ENCODE results near the gene CHRDL2. TPM values are rescaled to one million over a fixed set of nuclear protein-coding genes. Genes with fewer than 3 reads are reported as not detected.

The CHRDL2 gene
- total and polyA plus RNA-seq, 2 donors (not counting 3 experiments of a cell fraction or from before 2014, with no cell fraction given): not detected

GRCh38 chr11:74681686-74682651, 49.3 kb downstream of the CHRDL2 start:
- no peak for TF ChIP-seq MAX (IDR thresholded peaks at IDR 0.05; ENCODE audit: insufficient read depth, insufficient read length)
- TF ChIP-seq POLR2A (IDR thresholded peaks at IDR 0.05; ENCODE audit: low read depth, low read length): no peak
- TF ChIP-seq GATA2 (IDR thresholded peaks at IDR 0.05; ENCODE audit: insufficient read depth, insufficient read length, low read depth, low read length): no peak
- no peak for TF ChIP-seq EZH2 (IDR thresholded peaks at IDR 0.05; ENCODE audit: borderline replicate concordance, low read depth, low read length, severe bottlenecking)
- TF ChIP-seq POLR2AphosphoS5 (IDR thresholded peaks at IDR 0.05; ENCODE audit: insufficient read depth, low read depth, low read length): no peak
- TF ChIP-seq JUN (IDR thresholded peaks at IDR 0.05; ENCODE audit: borderline replicate concordance, insufficient read depth, insufficient read length, low read depth): no peak
- TF ChIP-seq CTCF (IDR thresholded peaks at IDR 0.05; ENCODE audit: extremely low read depth in 1 of 2, insufficient read depth in 1 of 2, low read depth in 1 of 2, low read length in 2 of 2): no peak
- TF ChIP-seq FOS (IDR thresholded peaks at IDR 0.05; ENCODE audit: borderline replicate concordance, insufficient read depth, low read length): no peak
- TF ChIP-seq MYC (IDR thresholded peaks at IDR 0.05; ENCODE audit: low read depth, low read length): no peak
- Histone ChIP-seq H3K9me3 (replicated peaks; ENCODE audit: control insufficient read depth, insufficient read depth, low read length) (no peaks in the 10 kb centered on the region), H3K9ac (replicated peaks; ENCODE audit: extremely low read depth, insufficient read depth, low read length) (no peak overlapping the region), H3K36me3 (ENCODE audit: control insufficient read depth in 2 of 2, extremely low read depth in 1 of 2, insufficient read depth in 2 of 2, low read length in 2 of 2) (no peaks in the 10 kb centered on the region), H3K27me3 (ENCODE audit: control insufficient read depth in 2 of 2, insufficient read depth in 2 of 2, low read length in 2 of 2) (no peaks in the 10 kb centered on the region), H4K20me1 (replicated peaks; ENCODE audit: control insufficient read depth, extremely low read depth, insufficient read depth, low read length) (no peaks in the 10 kb centered on the region), H3K79me2 (ENCODE audit: control insufficient read depth, insufficient read depth, low read length) (no peaks in the 10 kb centered on the region), H3K4me2 (ENCODE audit: insufficient read depth, low read length) (no peak overlapping the region), H3K9me1 (replicated peaks; ENCODE audit: control insufficient read depth, extremely low read depth, insufficient read depth, low read length) (no peaks in the 10 kb centered on the region), H3K4me3 (replicated peaks in 1 of 3; ENCODE audit: insufficient read depth in 1 of 3, low read depth in 1 of 3, low read length in 3 of 3) (no peak overlapping the region), H3K4me1 (ENCODE audit: control insufficient read depth, extremely low read depth, insufficient read depth, low read length) (peaks cover 4% of the 10 kb centered on the region), H3K27ac (ENCODE audit: insufficient read depth, low read depth, low read length) (no peak overlapping the region), H2AFZ (ENCODE audit: low read depth, low read length) (no peak overlapping the region)
- intact Hi-C loops (cut with micrococcal nuclease) (no loop called here), dilution Hi-C loops (cut with MboI; ENCODE audit: extremely low pct_ligation_motif_present, low sequenced_read_pairs) (no loop called here)
- no peak for DNase-seq (ENCODE audit: low read depth, low spot score)
- no peak for FAIRE-seq
- CTCF ChIA-PET: interaction anchor here (1.2 to 9.0 kb wide), 5 partner anchors 9 to 44 kb away, joined by 4 to 84 read pairs (median 8); no protein-coding TSS in a partner anchor
- POLR2A ChIA-PET: no interaction called here
- BruUV-seq (replicated peaks): no TSS peak
